Panc1 (cell line): Measurements from ENCODE around the gene TRAF7. TPM values are rescaled to one million over a fixed set of nuclear protein-coding genes. Genes with fewer than 3 reads are reported as not detected.

ENCODE experiments used
- ATAC-seq: fragments of 200-7000 bp; cut with Tn5 transposase; 2 replicates; pipeline ENCODE4 v1.9.1; 2020; ENCODE audit warnings: mild to moderate bottlenecking, moderate library complexity
- BruUV-seq: library from RNA; stranded (reverse); fragments of 400-500 nt; replicated peaks from 2 replicates; lab custom pipeline; 2021; lab: Mats Ljungman, UMichigan
- CTCF ChIA-PET: fragments of 300-600 bp; sonication (Branson Sonifier 250); formaldehyde crosslinking; loops from one replicate; lab custom pipeline; 2022; ENCODE audit warnings: antibody characterized with exemption; lab: Charles Lee
- POLR2A ChIA-PET: fragments of 300-600 bp; sonication (Branson Sonifier 250); formaldehyde crosslinking; loops from one replicate; lab custom pipeline; 2022; ENCODE audit warnings: antibody characterized with exemption; lab: Charles Lee
- DNase-seq: peaks from one replicate; pipeline ENCODE4 v3.0.0-alpha.2; 2010; ENCODE audit warnings: low read depth, low spot score
- H3K27ac ChIP-seq: 2 replicates; pipeline ENCODE4 v1.5.1; 2011; ENCODE audit warnings: mild to moderate bottlenecking, low read length, inconsistent platforms
- H3K27me3 ChIP-seq: fragments of 200-500 bp; sonication (Bioruptor generic); 2 replicates; pipeline ENCODE4 v1.6.0; 2014; ENCODE audit warnings: low read length, inconsistent platforms; ENCODE audit not compliant: control insufficient read depth, insufficient read depth
- H3K36me3 ChIP-seq: fragments of 200-500 bp; sonication (Bioruptor generic); 2 replicates; pipeline ENCODE4 v1.5.1; 2014; ENCODE audit warnings: inconsistent platforms, mild to moderate bottlenecking, low read length, moderate library complexity; ENCODE audit not compliant: control insufficient read depth, insufficient read depth
- H3K4me1 ChIP-seq: 2 replicates; pipeline ENCODE4 v1.5.1; 2011; ENCODE audit warnings: inconsistent platforms, mild to moderate bottlenecking, low read length, moderate library complexity; ENCODE audit not compliant: control insufficient read depth, insufficient read depth
- H3K4me3 ChIP-seq, 2 experiments: 2 replicates each; pipeline ENCODE4 v1.5.1; 2011 to 2012; ENCODE audit warnings: low read depth in 2 of 2, low read length in 2 of 2, mild to moderate bottlenecking in 2 of 2, inconsistent platforms in 1 of 2, moderate library complexity in 1 of 2
- H3K9me3 ChIP-seq: fragments of 200-500 bp; sonication (Bioruptor generic); 2 replicates; pipeline ENCODE4 v1.5.1; 2014; ENCODE audit warnings: low read depth, mild to moderate bottlenecking, inconsistent platforms, low read length, moderate library complexity; ENCODE audit not compliant: control insufficient read depth, insufficient read depth
- CTCF ChIP-seq: fragments of 450-650 bp; IDR thresholded peaks from 2 replicates; pipeline ENCODE4 v1.5.1; 2017; ENCODE audit warnings: mild to moderate bottlenecking
- POLR2AphosphoS5 ChIP-seq: IDR thresholded peaks from 2 replicates; pipeline ENCODE4 v1.6.1; 2012; ENCODE audit warnings: mild to moderate bottlenecking, low read depth, low read length, moderate library complexity
- SIN3A ChIP-seq: IDR thresholded peaks from 2 replicates; pipeline ENCODE4 v1.6.1; 2012; ENCODE audit warnings: low read depth, mild to moderate bottlenecking, low read length, moderate library complexity, borderline replicate concordance; ENCODE audit not compliant: insufficient read depth
- TCF7L2 ChIP-seq: IDR thresholded peaks from 2 replicates; pipeline ENCODE4 v1.6.1; 2011; ENCODE audit warnings: mild to moderate bottlenecking, low read depth, low read length, inconsistent platforms
- in situ Hi-C: cut with HindIII; loops from 2 replicates; pipeline ENCODE4 v1.10.0; 2016; ENCODE audit warnings: low sequenced_read_pairs, low pct_unique_long_range_greater_than_20kb
- intact Hi-C: fragments of 100-400 bp; cut with micrococcal nuclease; formaldehyde crosslinking; loops from one replicate; pipeline ENCODE4 v1.10.0; 2022; ENCODE audit not compliant: unreplicated experiment
- total RNA-seq: library from RNA; stranded (reverse); gene quantifications from one replicate; pipeline ENCODE4 v1.2.1, GENCODE V29; 2021; ENCODE audit not compliant: unreplicated experiment
- TF ChIP-seq, protein P1 (sequence below), 2 experiments: IDR thresholded peaks; 2 replicates each; pipeline ENCODE4 v1.6.1; 2011 to 2012; ENCODE audit warnings: low read depth in 2 of 2, control low read depth in 1 of 2, low read length in 1 of 2, mild to moderate bottlenecking in 1 of 2, moderate library complexity in 1 of 2; ENCODE audit not compliant: insufficient read depth in 1 of 2

The TRAF7 gene
- total RNA-seq, 1 experiment from 2014 or later: 108 TPM

DNA sequence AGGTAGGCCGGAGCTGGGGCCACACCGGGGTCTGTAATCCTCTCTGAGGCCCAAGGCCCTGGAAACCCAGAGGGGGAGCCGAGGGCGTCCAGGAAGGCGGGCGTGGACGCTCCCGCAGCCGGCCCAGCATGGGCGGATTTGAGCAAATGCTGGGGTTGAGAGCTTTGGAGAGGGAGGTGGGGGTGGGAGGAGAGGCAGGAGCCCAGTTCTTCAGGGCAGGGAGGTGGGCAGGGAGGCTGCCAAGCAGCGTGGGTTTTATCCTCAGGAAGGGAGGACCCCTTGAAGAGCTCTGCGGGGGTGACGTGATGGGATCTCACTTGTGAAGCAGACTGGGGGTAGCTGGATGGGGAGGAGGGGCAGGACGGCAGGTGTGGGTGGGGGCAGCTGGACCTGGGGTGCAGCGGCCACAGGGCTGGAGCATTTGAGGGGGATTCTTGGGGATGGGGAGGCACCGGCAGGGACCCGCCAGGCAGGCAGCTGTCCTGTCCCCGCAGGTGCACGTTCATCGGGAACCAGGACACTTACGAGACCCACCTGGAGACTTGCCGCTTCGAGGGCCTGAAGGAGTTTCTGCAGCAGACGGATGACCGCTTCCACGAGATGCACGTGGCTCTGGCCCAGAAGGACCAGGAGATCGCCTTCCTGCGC is 17.2 kb downstream of the TRAF7 start:
- Histone ChIP-seq H3K36me3 (0 out of 2 replicates have a peak, but pooled peaks cover 2% of the 10 kb centered on the region), H3K4me1 (no peaks in the 10 kb centered on the region), H3K9me3 (no peaks in the 10 kb centered on the region), H3K4me3 (no peak overlapping the region), H3K27me3 (no peaks in the 10 kb centered on the region), H3K27ac (no peak overlapping the region)
- ChIA-PET POLR2A (no interaction called here), CTCF (interaction anchor here (1.0 kb wide), 1 partner anchor 22 kb away, joined by 3 read pairs; no protein-coding TSS in a partner anchor)
- DNase-seq: no peak
- intact Hi-C loops (no loop called here), in situ Hi-C loops (no loop called here)
- no peak for ATAC-seq
- no TSS peak for BruUV-seq
- TF ChIP-seq CTCF (no peak), POLR2AphosphoS5 (no peak), SIN3A (no peak), TCF7L2 (no peak)
- TF ChIP-seq, protein P1, sequence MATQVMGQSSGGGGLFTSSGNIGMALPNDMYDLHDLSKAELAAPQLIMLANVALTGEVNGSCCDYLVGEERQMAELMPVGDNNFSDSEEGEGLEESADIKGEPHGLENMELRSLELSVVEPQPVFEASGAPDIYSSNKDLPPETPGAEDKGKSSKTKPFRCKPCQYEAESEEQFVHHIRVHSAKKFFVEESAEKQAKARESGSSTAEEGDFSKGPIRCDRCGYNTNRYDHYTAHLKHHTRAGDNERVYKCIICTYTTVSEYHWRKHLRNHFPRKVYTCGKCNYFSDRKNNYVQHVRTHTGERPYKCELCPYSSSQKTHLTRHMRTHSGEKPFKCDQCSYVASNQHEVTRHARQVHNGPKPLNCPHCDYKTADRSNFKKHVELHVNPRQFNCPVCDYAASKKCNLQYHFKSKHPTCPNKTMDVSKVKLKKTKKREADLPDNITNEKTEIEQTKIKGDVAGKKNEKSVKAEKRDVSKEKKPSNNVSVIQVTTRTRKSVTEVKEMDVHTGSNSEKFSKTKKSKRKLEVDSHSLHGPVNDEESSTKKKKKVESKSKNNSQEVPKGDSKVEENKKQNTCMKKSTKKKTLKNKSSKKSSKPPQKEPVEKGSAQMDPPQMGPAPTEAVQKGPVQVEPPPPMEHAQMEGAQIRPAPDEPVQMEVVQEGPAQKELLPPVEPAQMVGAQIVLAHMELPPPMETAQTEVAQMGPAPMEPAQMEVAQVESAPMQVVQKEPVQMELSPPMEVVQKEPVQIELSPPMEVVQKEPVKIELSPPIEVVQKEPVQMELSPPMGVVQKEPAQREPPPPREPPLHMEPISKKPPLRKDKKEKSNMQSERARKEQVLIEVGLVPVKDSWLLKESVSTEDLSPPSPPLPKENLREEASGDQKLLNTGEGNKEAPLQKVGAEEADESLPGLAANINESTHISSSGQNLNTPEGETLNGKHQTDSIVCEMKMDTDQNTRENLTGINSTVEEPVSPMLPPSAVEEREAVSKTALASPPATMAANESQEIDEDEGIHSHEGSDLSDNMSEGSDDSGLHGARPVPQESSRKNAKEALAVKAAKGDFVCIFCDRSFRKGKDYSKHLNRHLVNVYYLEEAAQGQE (IDR thresholded peaks at IDR 0.05; ENCODE audit: insufficient read depth in 1 of 2, low read depth in 2 of 2, low read length in 1 of 2): no peak

DNA sequence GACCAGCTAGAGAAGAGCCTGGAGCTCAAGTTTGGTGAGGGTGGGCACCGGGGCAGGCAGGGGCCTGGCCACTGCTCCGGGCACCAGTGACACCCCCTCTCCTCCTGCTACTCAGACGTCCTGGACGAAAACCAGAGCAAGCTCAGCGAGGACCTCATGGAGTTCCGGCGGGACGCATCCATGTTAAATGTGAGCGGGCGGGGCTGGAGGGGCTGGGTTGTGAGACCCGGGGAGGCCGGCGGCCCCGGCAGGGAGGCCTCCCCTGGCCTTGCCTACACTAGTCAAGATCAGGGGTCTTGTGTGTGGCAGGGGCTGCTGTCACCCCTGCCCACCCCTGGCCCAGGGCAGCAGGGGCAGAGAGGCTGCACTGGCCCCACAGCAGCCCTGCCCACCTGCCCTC is 17.8 kb downstream of the TRAF7 start:
- in situ Hi-C loops (no loop called here), intact Hi-C loops (no loop called here)
- Histone ChIP-seq H3K9me3 (no peaks in the 10 kb centered on the region), H3K36me3 (0 out of 2 replicates have a peak, but pooled peaks cover under 1% of the 10 kb centered on the region), H3K4me1 (no peaks in the 10 kb centered on the region), H3K27me3 (no peaks in the 10 kb centered on the region), H3K27ac (no peak overlapping the region), H3K4me3 (no peak overlapping the region)
- POLR2A ChIA-PET: interaction anchor here (0.6 kb wide), 1 partner anchor 43 kb away, joined by 4 read pairs; no protein-coding TSS in a partner anchor
- BruUV-seq: no TSS peak
- DNase-seq (no peak), ATAC-seq (no peak)
- CTCF ChIA-PET: interaction anchor here (1.0 kb wide), 1 partner anchor 22 kb away, joined by 3 read pairs; no protein-coding TSS in a partner anchor
- TF ChIP-seq, protein P1 (IDR thresholded peaks at IDR 0.05; ENCODE audit: insufficient read depth in 1 of 2, low read depth in 2 of 2, low read length in 1 of 2): no peak
- no peak for TF ChIP-seq TCF7L2
